Spleen (tissue), 7 donors: ENCODE results near the gene EVA1B.

ENCODE experiments used
- CTCF ChIP-seq, 11 experiments: fragments of 200-600 bp in 7 of 11; fragments of 450-650 bp in 4 of 11; sonication (generic) in 4 of 11; IDR thresholded peaks in 8 of 11; conservative IDR thresholded peaks in 3 of 11; 1 replicate in 7 of 11; 2 replicates in 4 of 11; pipeline versions ENCODE4 v1.4.0 to v1.8.0; 2016 to 2021; ENCODE audit warnings: antibody characterized with exemption in 11 of 11, inconsistent platforms in 4 of 11, mild to moderate bottlenecking in 1 of 11
- POLR2A ChIP-seq, 3 donors: fragments of 450-650 bp; IDR thresholded peaks; one replicate each; pipeline ENCODE4 v1.5.1; 2017; ENCODE audit warnings: antibody characterized with exemption in 3 of 3, mild to moderate bottlenecking in 1 of 3
- POLR2AphosphoS5 ChIP-seq, 3 donors: sonication (generic); formaldehyde crosslinking; IDR thresholded peaks; one replicate each; pipeline ENCODE4 v1.5.1; 2017; ENCODE audit warnings: antibody characterized with exemption in 3 of 3
- donor health status: DM: no; HTN: no; CAD: no; lungs with moderate emphysema.
- donor health status: DM: no; HTN: no; CAD: no.
- donor health status: DM: no; HTN: no; CAD: no.

- TF ChIP-seq CTCF (IDR thresholded peaks at IDR 0.05 in 8 of 11, conservative IDR thresholded peaks at IDR 0.05 in 3 of 11) (no peak), POLR2A (IDR thresholded peaks at IDR 0.05) (no peak), POLR2AphosphoS5 (IDR thresholded peaks at IDR 0.05) (peak in 2 of 3 donors; percentile 42 to 47)
These were observed 434 bp downstream of the EVA1B start for GRCh38 chr1:36322786-36323635.
